Liver (tissue), 3 donors: Measurements from ENCODE around the gene GRIN2C.

Experiments used
- GABPA ChIP-seq, 2 donors: IDR thresholded peaks in 1 of 2; conservative IDR thresholded peaks in 1 of 2; 2 replicates each; pipeline ENCODE4 v1.6.1; 2016; ENCODE audit warnings: antibody characterized with exemption in 2 of 2, mild to moderate bottlenecking in 1 of 2, moderate library complexity in 1 of 2
- RAD21 ChIP-seq, 2 donors: IDR thresholded peaks; 2 replicates each; pipeline ENCODE4 v1.6.1; 2016; ENCODE audit warnings: antibody characterized with exemption in 2 of 2, mild to moderate bottlenecking in 2 of 2
- SP1 ChIP-seq: IDR thresholded peaks from 2 replicates; pipeline ENCODE4 v1.6.1; 2018; ENCODE audit warnings: antibody characterized with exemption, mild to moderate bottlenecking
- TAF1 ChIP-seq: conservative IDR thresholded peaks from 2 replicates; pipeline ENCODE4 v1.6.1; 2016; ENCODE audit warnings: antibody characterized with exemption, mild to moderate bottlenecking
- TF ChIP-seq, protein P1 (sequence below): fragments of 150-350 bp; IDR thresholded peaks from 2 replicates; pipeline ENCODE4 v1.5.1; 2017; ENCODE audit warnings: improper control_type of control experiment, low read depth, low read length; ENCODE audit not compliant: missing input control
- donor health status: healthy.
- donor health status: healthy.

DNA sequence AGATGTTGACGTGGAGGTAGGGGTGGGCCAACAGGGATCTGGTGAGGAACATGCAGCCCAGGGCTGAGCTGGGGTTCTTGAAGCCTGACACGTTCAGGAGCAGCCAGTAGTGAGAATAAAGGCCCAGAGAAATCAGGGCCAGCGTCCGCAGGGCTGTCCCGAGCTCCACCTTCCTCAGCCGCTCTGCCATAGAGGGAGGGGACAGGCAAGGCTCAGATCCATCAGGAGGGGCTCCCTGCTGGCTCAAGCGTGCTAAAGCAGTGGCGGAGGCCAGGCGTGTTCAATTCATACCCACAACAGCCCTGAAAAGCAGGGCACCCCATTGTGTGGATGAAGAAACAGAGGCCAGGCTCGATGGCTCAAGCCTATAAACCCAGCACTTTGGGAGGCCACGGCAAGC is 21.4 kb upstream of the GRIN2C start:
- TF ChIP-seq, protein P1, sequence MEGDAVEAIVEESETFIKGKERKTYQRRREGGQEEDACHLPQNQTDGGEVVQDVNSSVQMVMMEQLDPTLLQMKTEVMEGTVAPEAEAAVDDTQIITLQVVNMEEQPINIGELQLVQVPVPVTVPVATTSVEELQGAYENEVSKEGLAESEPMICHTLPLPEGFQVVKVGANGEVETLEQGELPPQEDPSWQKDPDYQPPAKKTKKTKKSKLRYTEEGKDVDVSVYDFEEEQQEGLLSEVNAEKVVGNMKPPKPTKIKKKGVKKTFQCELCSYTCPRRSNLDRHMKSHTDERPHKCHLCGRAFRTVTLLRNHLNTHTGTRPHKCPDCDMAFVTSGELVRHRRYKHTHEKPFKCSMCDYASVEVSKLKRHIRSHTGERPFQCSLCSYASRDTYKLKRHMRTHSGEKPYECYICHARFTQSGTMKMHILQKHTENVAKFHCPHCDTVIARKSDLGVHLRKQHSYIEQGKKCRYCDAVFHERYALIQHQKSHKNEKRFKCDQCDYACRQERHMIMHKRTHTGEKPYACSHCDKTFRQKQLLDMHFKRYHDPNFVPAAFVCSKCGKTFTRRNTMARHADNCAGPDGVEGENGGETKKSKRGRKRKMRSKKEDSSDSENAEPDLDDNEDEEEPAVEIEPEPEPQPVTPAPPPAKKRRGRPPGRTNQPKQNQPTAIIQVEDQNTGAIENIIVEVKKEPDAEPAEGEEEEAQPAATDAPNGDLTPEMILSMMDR = no peak
- TF ChIP-seq GABPA (IDR thresholded peaks at IDR 0.05 in 1 of 2, conservative IDR thresholded peaks at IDR 0.05 in 1 of 2) (no peak), RAD21 (IDR thresholded peaks at IDR 0.05) (no peak), SP1 (no peak), TAF1 (no peak)
